CD14-positive monocyte (primary cell): ENCODE data around the gene PDLIM7. TPM values are rescaled to one million over a fixed set of nuclear protein-coding genes. Genes with fewer than 3 reads are reported as not detected.

ENCODE experiments used
- DNase-seq, 3 donors: peaks; one replicate each; pipeline ENCODE4 v3.0.0-alpha.2; 2011 to 2022
- H2AFZ ChIP-seq: 2 replicates; pipeline ENCODE4 v1.6.0; 2012; ENCODE audit warnings: mild to moderate bottlenecking, low read depth, low read length, inconsistent platforms; ENCODE audit not compliant: insufficient read depth, poor library complexity, severe bottlenecking
- H3K27ac ChIP-seq, 2 donors: 1 replicate in 1 of 2; 2 replicates in 1 of 2; pipeline ENCODE4 v1.5.1; 2012 to 2013; ENCODE audit warnings: low read length in 2 of 2, control low read depth in 1 of 2, inconsistent platforms in 1 of 2, low read depth in 1 of 2, mild to moderate bottlenecking in 1 of 2
- H3K27me3 ChIP-seq, 2 donors: one replicate each; pipeline versions ENCODE4 v1.6.0 to v1.6.1; 2011 to 2013; ENCODE audit warnings: low read length in 2 of 2; ENCODE audit not compliant: control insufficient read depth in 2 of 2, insufficient read depth in 2 of 2
- H3K36me3 ChIP-seq, 2 donors: replicated peaks in 1 of 2; 1 replicate in 1 of 2; 2 replicates in 1 of 2; pipeline versions ENCODE4 v1.5.1 to v1.6.1; 2012 to 2013; ENCODE audit warnings: low read length in 2 of 2, control low read depth in 1 of 2, inconsistent platforms in 1 of 2, mild to moderate bottlenecking in 1 of 2; ENCODE audit not compliant: insufficient read depth in 2 of 2, control insufficient read depth in 1 of 2
- H3K4me1 ChIP-seq, 2 donors: 1 replicate in 1 of 2; 2 replicates in 1 of 2; pipeline versions ENCODE4 v1.5.1 to v1.6.1; 2012 to 2013; ENCODE audit warnings: low read length in 2 of 2, control low read depth in 1 of 2, inconsistent platforms in 1 of 2, mild to moderate bottlenecking in 1 of 2, moderate library complexity in 1 of 2; ENCODE audit not compliant: insufficient read depth in 2 of 2, control insufficient read depth in 1 of 2
- H3K4me2 ChIP-seq: replicated peaks from 2 replicates; pipeline ENCODE3; 2012; ENCODE audit warnings: low read length, moderate library complexity, mild to moderate bottlenecking; ENCODE audit not compliant: poor library complexity, severe bottlenecking; ENCODE audit errors: extremely low read depth
- H3K4me3 ChIP-seq, 3 experiments: fragments of 200-600 bp in 1 of 3; sonication (generic) in 1 of 3; replicated peaks in 1 of 3; 1 replicate in 2 of 3; 2 replicates in 1 of 3; pipeline ENCODE4 v1.5.1; 2011 to 2013; ENCODE audit warnings: low read length in 3 of 3, mild to moderate bottlenecking in 3 of 3, control low read depth in 2 of 3, low read depth in 2 of 3, inconsistent platforms in 1 of 3, moderate library complexity in 1 of 3
- H3K79me2 ChIP-seq: 2 replicates; pipeline ENCODE4 v1.6.0; 2012; ENCODE audit warnings: mild to moderate bottlenecking, control low read depth, inconsistent platforms, low read length, moderate library complexity; ENCODE audit not compliant: insufficient read depth
- H3K9ac ChIP-seq: 2 replicates; pipeline ENCODE4 v1.6.0; 2017; ENCODE audit warnings: low read length, mild to moderate bottlenecking; ENCODE audit not compliant: insufficient read depth, poor library complexity, severe bottlenecking
- H3K9me3 ChIP-seq, 2 donors: replicated peaks in 1 of 2; 1 replicate in 1 of 2; 2 replicates in 1 of 2; pipeline versions ENCODE4 v1.5.1 to v1.6.1; 2012 to 2013; ENCODE audit warnings: low read length in 2 of 2, control low read depth in 1 of 2; ENCODE audit not compliant: control insufficient read depth in 1 of 2, insufficient read depth in 1 of 2
- H4K20me1 ChIP-seq: 2 replicates; pipeline ENCODE4 v1.6.0; 2012; ENCODE audit warnings: mild to moderate bottlenecking, low read length, control low read depth, moderate library complexity; ENCODE audit not compliant: insufficient read depth
- H3K27ac Mint-ChIP-seq, 7 donors: one replicate each; pipeline ENCODE4 v1.8.0; 2020; ENCODE audit warnings: mild to moderate bottlenecking in 7 of 7, mixed read lengths in 7 of 7, moderate library complexity in 6 of 7, inconsistent platforms in 2 of 7
- H3K27me3 Mint-ChIP-seq, 3 donors: one replicate each; pipeline ENCODE4 v1.8.0; 2021 to 2022; ENCODE audit warnings: low read depth in 3 of 3, mild to moderate bottlenecking in 3 of 3, mixed read lengths in 3 of 3, moderate library complexity in 3 of 3, inconsistent platforms in 1 of 3
- H3K36me3 Mint-ChIP-seq, 2 donors: one replicate each; pipeline ENCODE4 v1.8.0; 2020; ENCODE audit warnings: mixed read lengths in 2 of 2, inconsistent platforms in 1 of 2, mild to moderate bottlenecking in 1 of 2
- H3K4me1 Mint-ChIP-seq: one replicate; pipeline ENCODE4 v1.8.0; 2020; ENCODE audit warnings: mild to moderate bottlenecking, mixed read lengths
- H3K4me3 Mint-ChIP-seq, 2 donors: one replicate each; pipeline ENCODE4 v1.8.0; 2020; ENCODE audit warnings: mild to moderate bottlenecking in 2 of 2, mixed read lengths in 2 of 2, moderate library complexity in 1 of 2
- H3K9me3 Mint-ChIP-seq, 7 donors: one replicate each; pipeline ENCODE4 v1.8.0; 2020 to 2022; ENCODE audit warnings: mixed read lengths in 7 of 7, mild to moderate bottlenecking in 6 of 7, moderate library complexity in 6 of 7, inconsistent platforms in 2 of 7
- CTCF ChIP-seq: fragments of 200-600 bp; IDR thresholded peaks from one replicate; pipeline ENCODE4 v1.8.0; 2022; ENCODE audit warnings: antibody characterized with exemption, mild to moderate bottlenecking
- WGBS: methylation state at CpG from one replicate; pipeline ENCODE4 v1.1.5; 2013; ENCODE audit warnings: missing lambda C conversion rate; ENCODE audit not compliant: insufficient coverage; 5-methylcytosine and 5-hydroxymethylcytosine counted together
- intact Hi-C, 2 donors: fragments of 100-400 bp; cut with micrococcal nuclease; formaldehyde crosslinking; loops; one replicate each; pipeline versions ENCODE4 v1.15.0 to v1.15.1; 2023
- polyA plus RNA-seq, 3 donors: library from polyadenylated mRNA; depleted of rRNA in 1 of 3; unstranded in 2 of 3; stranded (reverse) in 1 of 3; fragments of 300-500 nt in 2 of 3; fragments of >200 nt in 1 of 3; fragmentation: Illumina TruSeq in 2 of 3; gene quantifications; 1 replicate in 2 of 3; 2 replicates in 1 of 3; pipeline ENCODE4 v1.2.3, GENCODE V29; 2012 to 2021

Gene PDLIM7
- polyA plus RNA-seq, 3 donors = 21.6 to 126 (median 27.2) TPM

GRCh38 chr5:177433658-177434217 is 63.7 kb downstream of the PDLIM7 start:
- 97% methylated on average over 24 of the region's 29 CpGs for WGBS

More at GRCh38 chr5:177433658-177434217, 63.7 kb downstream of the PDLIM7 start:
- H3K36me3 Mint-ChIP-seq = peaks cover 74 to 93% of the 10 kb centered on the region in 2 donors
- peaks cover 43 to 48% of the 10 kb centered on the region in 2 donors for H3K4me1 ChIP-seq
- intact Hi-C loops = no loop called here
- H3K79me2 ChIP-seq = peaks cover 70% of the 10 kb centered on the region
- no peaks in the 10 kb centered on the region for H3K9me3 ChIP-seq
- no peak overlapping the region for H3K4me2 ChIP-seq
- peak overlapping the region in 1 of 2 donors; percentile 23 for H3K27ac ChIP-seq
- peaks cover 93% of the 10 kb centered on the region for H4K20me1 ChIP-seq
- no peak overlapping the region for H3K27ac Mint-ChIP-seq
- TF ChIP-seq CTCF = no peak
- no peak overlapping the region for H3K4me3 ChIP-seq
- H3K36me3 ChIP-seq = peaks cover 79 to 89% of the 10 kb centered on the region in 2 donors
- no peak for DNase-seq
- H3K9me3 Mint-ChIP-seq = no peaks in the 10 kb centered on the region
- no peak overlapping the region for H3K4me3 Mint-ChIP-seq
- no peaks in the 10 kb centered on the region for H3K27me3 ChIP-seq
- H3K27me3 Mint-ChIP-seq = peaks cover 0 to 1% (median 0%) of the 10 kb centered on the region in 3 donors
- H3K9ac ChIP-seq = no peak overlapping the region
- no peak overlapping the region for H2AFZ ChIP-seq
- H3K4me1 Mint-ChIP-seq = peaks cover 42% of the 10 kb centered on the region

Other genes starting within 250 kb of the PDLIM7 start
- gene RAB24, start 193.9 kb downstream of the PDLIM7 start, polyA plus RNA-seq = 100 to 1,000 TPM in 1 of 3 donors, 10 to 100 TPM in 2; 74.3 to 465 (median 94.4) TPM
- gene PRELID1, start 193.8 kb downstream of the PDLIM7 start, polyA plus RNA-seq = 100 to 1,000 TPM; 264 to 510 (median 490) TPM
- gene MXD3, start 185.7 kb downstream of the PDLIM7 start, polyA plus RNA-seq = 10 to 100 TPM; 21.5 to 61.9 (median 25.5) TPM
- gene LMAN2, start 145.9 kb downstream of the PDLIM7 start, polyA plus RNA-seq = 100 to 1,000 TPM; 148 to 275 (median 259) TPM
- gene RGS14, start 139.7 kb downstream of the PDLIM7 start, polyA plus RNA-seq = 100 to 1,000 TPM in 1 of 3 donors, 10 to 100 TPM in 2; 35.4 to 186 (median 43.5) TPM
- not detected for gene SLC34A1, start 113.2 kb downstream of the PDLIM7 start, polyA plus RNA-seq
- not detected for gene PFN3, start 96.9 kb downstream of the PDLIM7 start, polyA plus RNA-seq
- gene F12, start 88.0 kb downstream of the PDLIM7 start, polyA plus RNA-seq = 1 to 10 TPM; 1.4 to 5.5 (median 1.5) TPM
- 100 to 1,000 TPM in 1 of 3 donors, 10 to 100 TPM in 2; 41.6 to 101 (median 63.4) TPM for gene GRK6, start 70.9 kb downstream of the PDLIM7 start, polyA plus RNA-seq
- gene PRR7, start 50.8 kb downstream of the PDLIM7 start, polyA plus RNA-seq = 10 to 100 TPM in 1 of 3 donors, 1 to 10 TPM in 2; 1.8 to 17.4 (median 2.1) TPM
- gene DBN1, start 24.0 kb downstream of the PDLIM7 start, polyA plus RNA-seq = 1 to 10 TPM in 1 of 3 donors, under 1 TPM in 2; 0.71 to 1.6 (median 0.73) TPM
- 100 to 1,000 TPM in 1 of 3 donors, 10 to 100 TPM in 2; 62.8 to 196 (median 98.3) TPM for gene DOK3, start 12.2 kb upstream of the PDLIM7 start, polyA plus RNA-seq
- 100 to 1,000 TPM in 1 of 3 donors, 10 to 100 TPM in 2; 44.9 to 178 (median 70.3) TPM for gene DDX41, start 19.4 kb upstream of the PDLIM7 start, polyA plus RNA-seq
- gene FAM193B, start 57.0 kb upstream of the PDLIM7 start, polyA plus RNA-seq = 100 to 1,000 TPM in 1 of 3 donors, 1 to 10 TPM in 2; 1.6 to 216 (median 1.9) TPM
- 100 to 1,000 TPM in 2 of 3 donors, 10 to 100 TPM in 1; 98.2 to 150 (median 136) TPM for gene TMED9, start 94.6 kb upstream of the PDLIM7 start, polyA plus RNA-seq
- gene B4GALT7, start 102.5 kb upstream of the PDLIM7 start, polyA plus RNA-seq = 10 to 100 TPM; 15.6 to 21.7 (median 18.8) TPM